Measurements from ENCODE around the gene PPM1J.
"Not testable (repeated sequence)": the region's sequence is repeated elsewhere in the genome, so short reads cannot be mapped to it uniquely, and the experiment has no call there.

PPM1J gene

DNA sequence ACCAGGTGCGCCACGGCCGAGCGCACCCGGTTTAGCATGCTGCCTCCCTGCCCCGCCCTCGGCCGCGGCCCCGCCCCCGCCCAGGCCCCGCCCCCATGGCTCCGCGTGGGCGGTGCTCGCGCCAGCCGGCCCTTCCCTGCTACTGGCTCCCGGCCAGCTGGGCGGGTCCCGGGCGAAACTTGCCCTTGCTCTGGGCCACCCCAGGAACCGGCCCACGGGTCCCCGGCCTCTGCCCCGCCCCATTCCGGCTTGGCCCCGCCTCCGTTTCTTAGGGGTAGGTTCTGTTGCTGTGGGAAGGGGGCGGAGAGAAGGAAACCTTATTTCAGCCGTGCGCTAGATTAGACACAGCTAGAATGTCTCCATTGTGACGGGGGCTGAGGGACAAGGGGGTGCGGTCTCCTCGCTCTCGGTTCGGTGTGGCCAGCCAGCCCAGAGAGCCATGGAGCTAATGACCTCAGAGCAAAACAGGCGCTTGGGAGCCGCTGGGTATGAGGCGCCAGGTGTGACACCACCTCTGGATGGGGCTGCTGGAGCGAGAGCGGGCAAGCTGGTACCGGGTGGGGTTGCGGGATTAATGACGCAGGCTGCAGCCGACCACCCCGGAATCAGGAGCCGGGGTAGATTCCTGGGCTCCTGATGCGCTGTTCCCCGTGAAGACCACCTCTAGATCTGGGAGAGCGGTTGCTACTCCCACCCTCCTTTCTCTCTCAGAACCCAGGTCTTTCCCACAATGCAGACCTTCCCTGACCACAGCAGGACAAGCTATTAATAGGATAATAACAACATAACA is at the start of gene PPM1J:
PPM1J (minus strand) TSS at position 69 of the 790 bp plus-strand sequence; CDS start at position 38, 31 bp downstream.
- peak; percentile 68 for DNase-seq (ENCODE audit: low read depth)

DNA sequence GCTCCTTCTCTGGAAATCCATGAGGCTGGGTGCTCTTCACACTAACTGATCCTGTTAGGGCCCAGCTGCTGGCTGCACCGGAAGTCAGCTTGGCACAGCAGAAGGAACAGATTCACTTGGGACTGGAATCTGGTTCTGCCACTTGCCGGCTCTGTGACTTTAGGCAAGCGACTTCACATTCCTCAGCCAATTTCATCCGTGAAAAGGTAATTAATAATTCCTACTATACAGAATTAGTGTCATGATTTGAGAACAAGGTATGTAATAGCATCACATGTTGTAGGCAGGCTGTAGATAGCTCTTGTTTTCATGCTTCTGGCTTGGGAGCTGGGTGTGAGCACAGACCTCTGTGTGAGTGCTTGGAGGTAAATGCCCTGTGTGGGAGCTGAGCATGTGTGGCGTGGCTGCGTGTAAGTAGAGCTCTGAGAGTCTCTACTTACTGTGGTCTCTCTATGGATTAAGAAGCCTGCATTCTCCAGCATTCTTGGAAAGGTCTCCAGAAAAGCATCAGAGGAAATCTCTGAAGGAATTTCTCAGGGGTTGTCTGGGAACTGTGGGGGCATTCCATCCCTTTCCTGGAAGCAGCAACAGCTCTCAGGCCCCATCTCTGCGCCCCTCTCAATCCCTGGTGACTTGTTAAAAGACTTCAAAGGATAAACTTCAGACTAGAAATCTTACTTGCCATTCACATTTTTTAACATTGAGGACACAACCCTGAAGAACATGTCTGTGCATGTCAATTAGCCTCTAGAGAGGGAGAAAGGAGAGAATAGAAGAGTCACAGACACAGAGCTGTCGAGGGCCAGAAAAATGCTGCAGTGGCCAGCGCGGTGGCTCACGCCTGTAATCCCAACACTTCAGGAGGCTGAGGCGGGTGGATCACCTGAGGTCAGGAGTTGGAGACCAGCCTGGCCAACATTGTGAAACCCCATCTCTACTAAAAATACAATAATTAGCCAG is 47.7 kb upstream of the PPM1J start:
- no peak for DNase-seq (ENCODE audit: low read depth)

GRCh38 chr1:112761714-112762480 is 46.8 kb upstream of the PPM1J start:
- no peak for DNase-seq (ENCODE audit: low read depth)

GRCh38 chr1:112759228-112759627 is 44.1 kb upstream of the PPM1J start:
- no peak for DNase-seq (ENCODE audit: low read depth)

- no peak for DNase-seq (ENCODE audit: low read depth)
Measured at GRCh38 chr1:112754116-112754628, 39.0 kb upstream of the PPM1J start.

- no peak for DNase-seq (ENCODE audit: low read depth)
Measured at GRCh38 chr1:112748396-112748795, 33.3 kb upstream of the PPM1J start.

DNA sequence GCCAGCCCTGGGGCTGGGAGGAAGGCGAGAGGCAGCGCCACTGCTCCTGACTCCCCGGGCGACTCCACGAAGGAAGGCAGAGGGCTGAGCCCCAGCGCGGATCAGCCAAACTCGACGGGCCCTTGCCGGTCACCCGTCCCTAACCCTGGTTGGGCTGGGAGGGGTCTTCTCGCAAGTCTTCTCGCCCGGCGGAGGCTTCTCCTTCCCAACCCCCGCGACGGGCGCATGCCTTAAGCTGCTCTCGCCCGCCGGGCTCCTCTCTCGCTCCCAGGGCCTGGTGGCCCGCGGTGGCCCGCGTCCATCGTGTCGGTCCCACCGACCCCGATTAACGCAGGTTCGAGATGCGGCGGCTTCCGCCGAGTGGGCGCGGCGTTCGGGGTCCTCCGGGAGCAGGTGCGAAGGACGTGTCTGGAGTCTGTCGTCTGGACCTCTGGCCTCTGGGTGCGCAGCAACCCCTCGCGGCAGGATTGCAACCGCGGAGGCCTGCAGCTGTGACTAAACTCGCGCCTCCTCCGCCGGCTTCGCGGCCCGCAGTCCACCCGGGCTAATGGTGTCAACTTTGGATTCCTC is 29.0 kb upstream of the PPM1J start:
- no peak for DNase-seq (ENCODE audit: low read depth)

- DNase-seq (ENCODE audit: low read depth): no peak
Measured at GRCh38 chr1:112743174-112744008, 28.3 kb upstream of the PPM1J start.

DNA sequence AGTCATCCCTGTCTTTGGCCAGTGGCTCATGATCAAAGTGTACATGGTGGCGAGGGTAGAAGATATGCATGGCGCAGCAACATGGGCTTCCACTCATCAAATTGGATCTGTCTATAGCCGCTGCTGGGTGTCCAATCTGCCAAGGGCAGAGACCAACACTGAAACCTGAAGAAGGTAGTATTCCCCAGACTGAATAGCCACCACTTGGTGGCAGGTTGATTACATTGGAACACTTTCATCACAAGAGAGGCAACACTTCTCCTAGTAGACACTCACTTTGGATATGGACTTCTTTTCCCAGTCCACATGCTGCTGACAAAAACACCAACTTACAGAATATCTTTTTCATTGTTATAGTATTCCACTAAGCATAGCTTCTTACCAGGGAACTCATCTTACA is 22.4 kb upstream of the PPM1J start:
- DNase-seq (ENCODE audit: low read depth): no peak

GRCh38 chr1:112735752-112736151 is 20.6 kb upstream of the PPM1J start:
- peak; percentile 52 for DNase-seq (ENCODE audit: low read depth)

- DNase-seq (ENCODE audit: low read depth): no peak
Measured at GRCh38 chr1:112731451-112731850, 16.3 kb upstream of the PPM1J start.

- DNase-seq (ENCODE audit: low read depth): no peak
Measured at GRCh38 chr1:112729909-112730308, 14.8 kb upstream of the PPM1J start.

DNA sequence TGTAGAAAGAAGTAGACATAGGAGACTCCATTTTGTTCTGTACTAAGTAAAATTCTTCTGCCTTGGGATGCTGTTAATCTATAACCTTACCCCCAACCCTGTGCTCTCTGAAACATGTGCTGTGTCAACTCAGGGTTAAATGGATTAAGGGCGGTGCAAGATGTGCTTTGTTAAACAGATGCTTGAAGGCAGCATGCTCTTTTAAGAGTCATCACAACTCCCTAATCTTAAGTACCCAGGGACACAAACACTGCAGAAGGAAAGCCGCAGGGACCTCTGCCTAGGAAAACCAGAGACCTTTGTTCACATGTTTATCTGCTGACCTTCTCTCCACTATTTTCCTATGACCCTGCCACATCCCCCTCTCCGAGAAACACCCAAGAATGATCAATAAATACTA is 13.9 kb upstream of the PPM1J start:
- DNase-seq (ENCODE audit: low read depth): not testable (repeated sequence)

- not testable (repeated sequence) for DNase-seq (ENCODE audit: low read depth)
Measured at GRCh38 chr1:112728306-112728971, 13.3 kb upstream of the PPM1J start.

DNA sequence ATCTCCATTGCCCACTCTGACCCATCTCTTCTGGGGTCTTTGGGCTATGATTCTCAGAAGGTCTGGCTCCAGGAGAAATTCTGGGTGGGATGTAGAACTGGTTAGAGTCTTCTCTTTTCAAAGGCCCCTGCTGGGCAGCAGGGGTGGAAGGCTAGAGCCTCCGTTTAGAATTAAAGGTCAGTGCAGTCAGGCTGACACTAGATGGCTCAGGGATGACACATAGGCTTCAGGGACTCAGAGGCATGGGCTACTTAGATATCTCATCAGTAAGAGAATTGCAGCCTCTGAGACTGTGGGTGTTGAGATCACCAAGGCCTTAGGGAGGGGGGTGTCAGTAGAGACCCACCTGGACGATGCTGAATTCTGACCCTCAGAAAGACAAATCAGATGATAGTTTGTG is 12.6 kb upstream of the PPM1J start:
- DNase-seq (ENCODE audit: low read depth): no peak

DNA sequence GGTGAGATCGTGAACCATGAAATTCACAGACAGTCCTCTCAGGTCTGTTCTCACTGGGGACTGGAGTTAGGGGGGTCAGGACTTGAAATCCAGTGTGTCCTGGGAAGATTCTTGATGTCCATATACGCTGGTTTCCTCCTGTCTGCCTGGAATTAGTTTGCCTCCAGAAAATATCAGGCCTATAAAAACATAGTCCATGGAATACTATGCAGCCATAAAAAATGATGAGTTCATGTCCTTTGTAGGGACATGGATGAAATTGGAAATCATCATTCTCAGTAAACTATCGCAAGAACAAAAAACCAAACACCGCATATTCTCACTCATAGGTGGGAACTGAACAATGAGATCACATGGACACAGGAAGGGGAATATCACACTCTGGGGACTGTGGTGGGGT is 9.1 kb upstream of the PPM1J start:
- not testable (repeated sequence) for DNase-seq (ENCODE audit: low read depth)

GRCh38 chr1:112723511-112723839 is 8.3 kb upstream of the PPM1J start:
- DNase-seq (ENCODE audit: low read depth): no peak

DNA sequence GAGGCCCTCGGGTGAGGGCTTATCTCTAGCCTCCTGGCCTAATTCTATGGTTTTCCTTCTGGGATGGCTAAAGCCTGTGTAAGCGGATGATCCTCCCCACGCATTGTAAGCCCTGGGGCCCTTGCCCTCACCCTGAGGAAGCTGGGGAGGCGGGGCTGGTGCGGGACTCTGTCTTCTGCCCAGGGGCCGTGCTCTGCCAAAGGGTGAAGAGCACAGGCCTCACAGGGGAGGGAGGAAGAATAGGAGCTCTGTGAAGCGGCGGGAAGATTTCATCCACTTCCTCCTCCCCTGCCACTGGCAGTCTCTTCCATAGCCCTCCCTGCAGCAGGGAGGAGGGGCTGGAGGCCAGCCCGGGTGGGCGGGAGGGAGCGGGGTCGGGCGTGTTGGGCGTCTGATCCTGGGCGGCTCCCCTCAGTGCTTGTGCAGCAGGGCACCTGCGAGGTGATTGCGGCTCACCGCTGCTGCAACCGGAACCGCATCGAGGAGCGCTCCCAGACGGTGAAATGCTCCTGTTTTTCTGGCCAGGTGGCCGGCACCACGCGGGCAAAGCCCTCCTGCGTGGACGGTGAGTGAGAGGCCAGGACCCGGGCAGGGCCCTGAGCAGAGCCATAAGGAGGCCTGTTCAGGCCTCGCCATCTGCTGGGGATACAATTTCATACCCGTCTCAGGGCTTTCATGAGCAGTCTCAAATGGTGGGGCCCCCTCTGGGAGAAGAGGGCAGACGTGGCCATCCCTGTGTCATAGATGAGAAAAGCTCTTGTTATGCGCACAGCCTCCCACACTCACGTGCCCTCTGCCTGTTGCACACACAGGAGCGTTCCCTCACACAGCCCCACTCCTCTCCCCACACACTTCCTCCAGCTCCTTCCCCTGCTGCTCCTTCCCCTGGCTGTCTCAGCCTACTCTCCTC is 7.7 kb upstream of the PPM1J start:
- DNase-seq (ENCODE audit: low read depth): no peak

GRCh38 chr1:112721966-112722524 is 6.9 kb upstream of the PPM1J start:
- DNase-seq (ENCODE audit: low read depth): no peak

All from GM04504 (cell line).